A549 (cell line): Measurements from ENCODE around the gene DDX25. TPM values are rescaled to one million over a fixed set of nuclear protein-coding genes. Genes with fewer than 3 reads are reported as not detected.

Experiments used
- ATAC-seq, 2 experiments: fragments of 200-7000 bp in 1 of 2; fragments of >200 bp in 1 of 2; cut with Nextera tagmentation in 1 of 2; cut with Tn5 transposase in 1 of 2; 3 replicates each; pipeline versions ENCODE4 v1.8.0 to v1.9.1; 2018 to 2020; ENCODE audit warnings: mild to moderate bottlenecking in 1 of 2, moderate library complexity in 1 of 2
- CTCF ChIA-PET: fragments of 300-600 bp; sonication (Branson Sonifier 250); formaldehyde crosslinking; extraction: SDS; loops from one replicate; lab custom pipeline; 2021; ENCODE audit warnings: antibody characterized with exemption, inconsistent platforms; lab: Yijun Ruan, JAX
- POLR2A ChIA-PET: fragments of 350-600 bp; formaldehyde crosslinking; extraction: SDS; loops from one replicate; lab custom pipeline; 2021; ENCODE audit warnings: antibody characterized with exemption, inconsistent platforms; lab: Yijun Ruan, JAX
- DNase-seq, 2 experiments: peaks; one replicate each; pipeline versions ENCODE4 v3.0.0 to v3.0.0-alpha.2; 2011 to 2016; ENCODE audit warnings: low read depth in 1 of 2, low spot score in 1 of 2
- FAIRE-seq: peaks from 2 replicates; lab custom pipeline; 2011; peaks lifted over from hg19 to GRCh38; lab: Jason Lieb, UNC
- H3K27ac ChIP-seq, 2 experiments: fragments of >200 bp; sonication (Bioruptor Twin); formaldehyde crosslinking; 3 replicates each; pipeline ENCODE4 v1.5.1; 2016 to 2017
- H3K4me1 ChIP-seq: fragments of >200 bp; sonication (Bioruptor Twin); formaldehyde crosslinking; 3 replicates; pipeline ENCODE4 v1.6.1; 2016
- H3K4me2 ChIP-seq: fragments of >200 bp; sonication (Bioruptor Twin); formaldehyde crosslinking; 3 replicates; pipeline ENCODE4 v1.6.1; 2016
- H3K4me3 ChIP-seq: fragments of >200 bp; sonication (Bioruptor Twin); formaldehyde crosslinking; 3 replicates; pipeline ENCODE4 v1.5.1; 2016
- H3K9me3 ChIP-seq: fragments of >200 bp; sonication (Bioruptor Twin); formaldehyde crosslinking; 3 replicates; pipeline ENCODE4 v1.6.1; 2016
- BHLHE40 ChIP-seq: IDR thresholded peaks from 2 replicates; pipeline ENCODE4 v1.6.1; 2012; ENCODE audit warnings: low read depth, low read length, inconsistent platforms
- CBX8 ChIP-seq: fragments of 200-600 bp; sonication (generic); IDR thresholded peaks from 2 replicates; pipeline ENCODE4 v1.6.1; 2016
- CHD2 ChIP-seq: fragments of 150-350 bp; IDR thresholded peaks from 2 replicates; pipeline ENCODE4 v1.6.1; 2014; ENCODE audit warnings: low read length; ENCODE audit not compliant: partially characterized antibody
- CTCF ChIP-seq: fragments of >200 bp; sonication (Bioruptor Twin); formaldehyde crosslinking; IDR thresholded peaks from 3 replicates; pipeline ENCODE4 v1.5.1; 2016
- EHMT2 ChIP-seq: fragments of 200-600 bp; sonication (generic); IDR thresholded peaks from 2 replicates; pipeline ENCODE4 v1.6.1; 2016; ENCODE audit warnings: antibody characterized with exemption, low read depth, mild to moderate bottlenecking, moderate library complexity
- EP300 ChIP-seq, 2 experiments: fragments of >200 bp; sonication (Bioruptor Twin); formaldehyde crosslinking; IDR thresholded peaks; 2 replicates in 1 of 2; 3 replicates in 1 of 2; pipeline ENCODE4 v1.6.1; 2016 to 2017
- ESRRA ChIP-seq: fragments of 150-350 bp; IDR thresholded peaks from 2 replicates; pipeline ENCODE4 v1.6.1; 2014; ENCODE audit warnings: mild to moderate bottlenecking, low read length, borderline replicate concordance
- FOSB ChIP-seq: fragments of 250-450 bp; sonication (Bioruptor Pico); IDR thresholded peaks from 2 replicates; pipeline ENCODE4 v1.5.0; 2020; ENCODE audit warnings: mild to moderate bottlenecking, moderate library complexity
- FOSL2 ChIP-seq, 2 experiments: fragments of 450-650 bp in 1 of 2; fragments of >200 bp in 1 of 2; sonication (Bioruptor Twin) in 1 of 2; formaldehyde crosslinking; IDR thresholded peaks; 2 replicates each; pipeline versions ENCODE4 v1.5.0 to v1.6.1; 2016 to 2020; ENCODE audit warnings: mild to moderate bottlenecking in 1 of 2, moderate library complexity in 1 of 2
- FOXS1 ChIP-seq: fragments of 250-450 bp; sonication (Bioruptor Pico); IDR thresholded peaks from 2 replicates; pipeline ENCODE4 v1.5.0; 2020; ENCODE audit warnings: mild to moderate bottlenecking, moderate library complexity
- HES2 ChIP-seq: fragments of >200 bp; sonication (Bioruptor Twin); formaldehyde crosslinking; IDR thresholded peaks from 2 replicates; pipeline ENCODE4 v1.6.1; 2016
- HEYL ChIP-seq: fragments of 250-450 bp; sonication (Bioruptor Pico); IDR thresholded peaks from 2 replicates; pipeline ENCODE4 v1.8.0; 2021; ENCODE audit warnings: mild to moderate bottlenecking, moderate library complexity
- HMGXB4 ChIP-seq: fragments of 250-450 bp; sonication (Bioruptor Pico); IDR thresholded peaks from 2 replicates; pipeline ENCODE4 v1.5.0; 2021; ENCODE audit warnings: mild to moderate bottlenecking, moderate library complexity, borderline replicate concordance
- HOXB13 ChIP-seq: fragments of 250-450 bp; sonication (Bioruptor Pico); IDR thresholded peaks from 2 replicates; pipeline ENCODE4 v1.5.0; 2020; ENCODE audit warnings: low read depth, mild to moderate bottlenecking, moderate library complexity
- JUN ChIP-seq, 2 experiments: fragments of >200 bp; sonication (Bioruptor Twin); formaldehyde crosslinking; IDR thresholded peaks; 2 replicates in 1 of 2; 3 replicates in 1 of 2; pipeline ENCODE4 v1.6.1; 2016 to 2017
- MAX ChIP-seq: IDR thresholded peaks from 2 replicates; pipeline ENCODE4 v1.6.1; 2012
- MYC ChIP-seq: IDR thresholded peaks from 2 replicates; pipeline ENCODE4 v1.6.1; 2012; ENCODE audit warnings: mild to moderate bottlenecking, inconsistent platforms, low read length, improper control_type of control experiment, borderline replicate concordance
- NFE2L2 ChIP-seq: fragments of 150-350 bp; conservative IDR thresholded peaks from 2 replicates; pipeline ENCODE4 v1.6.1; 2014; ENCODE audit warnings: low read length
- NR3C1 ChIP-seq: fragments of >200 bp; sonication (Bioruptor Twin); formaldehyde crosslinking; IDR thresholded peaks from 3 replicates; pipeline ENCODE4 v1.6.1; 2017
- POLR2A ChIP-seq: IDR thresholded peaks from 2 replicates; pipeline ENCODE4 v1.6.1; 2012; ENCODE audit warnings: mild to moderate bottlenecking, low read length
- RAD21 ChIP-seq, 2 experiments: fragments of >200 bp in 1 of 2; sonication (Bioruptor Twin) in 1 of 2; formaldehyde crosslinking in 1 of 2; IDR thresholded peaks in 1 of 2; conservative IDR thresholded peaks in 1 of 2; 2 replicates in 1 of 2; 3 replicates in 1 of 2; pipeline ENCODE4 v1.6.1; 2012 to 2018; ENCODE audit warnings: inconsistent platforms in 1 of 2
- RFX5 ChIP-seq: fragments of 450-650 bp; IDR thresholded peaks from 2 replicates; pipeline ENCODE4 v1.7.1; 2014; ENCODE audit warnings: antibody characterized with exemption, mild to moderate bottlenecking, moderate library complexity
- SMC3 ChIP-seq: fragments of >200 bp; sonication (Bioruptor Twin); formaldehyde crosslinking; IDR thresholded peaks from 3 replicates; pipeline ENCODE4 v1.6.1; 2018; ENCODE audit warnings: inconsistent platforms
- TFCP2L1 ChIP-seq: fragments of 250-450 bp; sonication (Bioruptor Pico); IDR thresholded peaks from 2 replicates; pipeline ENCODE4 v1.5.0; 2021; ENCODE audit warnings: mild to moderate bottlenecking
- ZC3H11A ChIP-seq: fragments of 450-650 bp; IDR thresholded peaks from 2 replicates; pipeline ENCODE4 v1.6.1; 2014; ENCODE audit warnings: antibody characterized with exemption, mild to moderate bottlenecking
- ZNF302 ChIP-seq: fragments of 250-450 bp; sonication (Bioruptor Pico); IDR thresholded peaks from 2 replicates; pipeline ENCODE4 v1.9.0; 2021; ENCODE audit warnings: inconsistent platforms, mild to moderate bottlenecking, moderate library complexity
- ZSCAN20 ChIP-seq: fragments of 250-450 bp; sonication (Bioruptor Pico); IDR thresholded peaks from 2 replicates; pipeline ENCODE4 v1.8.0; 2022; ENCODE audit warnings: mild to moderate bottlenecking, moderate library complexity
- WGBS: methylation state at CpG from one replicate; pipeline ENCODE4 v1.1.6; 2017; ENCODE audit errors: missing lambda C conversion rate; 5-methylcytosine and 5-hydroxymethylcytosine counted together
- polyA plus RNA-seq, 4 experiments: library from polyadenylated mRNA; depleted of rRNA in 3 of 4; stranded (reverse); fragments of >200 nt; fragmentation: RNase III in 1 of 4; extraction: RNeasy Plus Mini Kit Qiagen cat#74134 plus additional on column Dnase treatment in 1 of 4; gene quantifications; 2 replicates in 3 of 4; 3 replicates in 1 of 4; pipeline ENCODE4 v1.2.3, GENCODE V29; 2011 to 2017

DDX25 gene
- polyA plus RNA-seq, 2 of the 4 experiments (the other 2 are of a cell fraction), result 0.01 TPM; not detected in 1

- CTCF ChIA-PET, result interaction anchor here (0.6 to 5.5 kb wide), 22 partner anchors 9 to 280 kb away, joined by 3 to 80 read pairs (median 4); partner anchors contain the start of genes PUS3 and VSIG10L2
- no peaks in the 10 kb centered on the region for H3K4me1 ChIP-seq
- POLR2A ChIA-PET, result no interaction called here
- TF ChIP-seq BHLHE40, result no peak
- TF ChIP-seq NR3C1, result no peak
- no peak for TF ChIP-seq FOSB (CRISPR knock-in tag)
- TF ChIP-seq CBX8, result no peak
- peak; percentile 84 for TF ChIP-seq CTCF
- TF ChIP-seq POLR2A, result no peak
- peak; percentile 87 to 89 for TF ChIP-seq RAD21 (conservative IDR thresholded peaks at IDR 0.05 in 1 of 2, IDR thresholded peaks at IDR 0.05 in 1 of 2)
- TF ChIP-seq SMC3, result peak; percentile 79
- TF ChIP-seq JUN (IDR thresholded peaks at IDR 0.05), result no peak
- TF ChIP-seq, all 56 proteins: peak for 3
- peak; percentile 92 to 95 for ATAC-seq
- Histone ChIP-seq H3K27ac (no peak overlapping the region), H3K9me3 (no peaks in the 10 kb centered on the region), H3K4me3 (no peak overlapping the region), H3K4me2 (no peak overlapping the region)
- WGBS, result under 1% methylated on average over 8 of the region's 8 CpGs
- FAIRE-seq, result no peak
- peak; percentile 65 to 71 for DNase-seq
These were observed 18.8 kb downstream of the DDX25 start for GRCh38 chr11:125923012-125923579.

- WGBS, result 79% methylated on average over 8 of the region's 8 CpGs
- H3K9me3 ChIP-seq, result no peaks in the 10 kb centered on the region
- H3K4me2 ChIP-seq, result no peak overlapping the region
- POLR2A ChIA-PET, result no interaction called here
- TF ChIP-seq CBX8, result no peak
- no peak for TF ChIP-seq ZSCAN20 (CRISPR knock-in tag)
- TF ChIP-seq FOSL2 (IDR thresholded peaks at IDR 0.05), result no peak
- TF ChIP-seq FOSL2 (CRISPR knock-in tag; IDR thresholded peaks at IDR 0.05), result no peak
- no peak for TF ChIP-seq HEYL
- no peak for TF ChIP-seq ESRRA
- DNase-seq (no peak), FAIRE-seq (no peak), ATAC-seq (no peak)
- CTCF ChIA-PET, result interaction anchor here (1.0 to 5.5 kb wide), 18 partner anchors 9 to 279 kb away, joined by 3 to 80 read pairs (median 5); partner anchors contain the start of genes PUS3 and VSIG10L2
- H3K27ac ChIP-seq, result no peak overlapping the region
- H3K4me1 ChIP-seq, result no peaks in the 10 kb centered on the region
- H3K4me3 ChIP-seq, result no peak overlapping the region
These were observed 19.3 kb downstream of the DDX25 start for GRCh38 chr11:125923633-125924032.

- FAIRE-seq (no peak), DNase-seq (no peak), ATAC-seq (no peak)
- H3K4me2 ChIP-seq, result no peak overlapping the region
- H3K4me3 ChIP-seq, result no peak overlapping the region
- ChIA-PET POLR2A (no interaction called here), CTCF (interaction anchor here (0.6 to 5.5 kb wide), 5 partner anchors 17 to 387 kb away, joined by 3 to 80 read pairs (median 11); no protein-coding TSS in a partner anchor)
- WGBS, result 80% methylated on average over 9 of the region's 9 CpGs
- TF ChIP-seq ZNF302 (CRISPR knock-in tag) (no peak), RFX5 (no peak), TFCP2L1 (no peak), FOSB (CRISPR knock-in tag) (no peak), HES2 (no peak), FOXS1 (CRISPR knock-in tag) (no peak), HMGXB4 (CRISPR knock-in tag) (no peak), ZC3H11A (no peak), MAX (no peak), CHD2 (no peak), MYC (no peak), EHMT2 (no peak), NFE2L2 (no peak), POLR2A (no peak), EP300 (IDR thresholded peaks at IDR 0.05) (no peak), HOXB13 (no peak), SMC3 (no peak)
- no peaks in the 10 kb centered on the region for H3K9me3 ChIP-seq
- no peak overlapping the region for H3K27ac ChIP-seq
- no peaks in the 10 kb centered on the region for H3K4me1 ChIP-seq
These were observed 20.2 kb downstream of the DDX25 start for GRCh38 chr11:125924384-125925007.
